Suprapubic skin (tissue), 4 donors: ENCODE data around the gene CYTH3. TPM values are rescaled to one million over a fixed set of nuclear protein-coding genes. Genes with fewer than 3 reads are reported as not detected.

Experiments
- DNase-seq, 2 donors: peaks; one replicate each; pipeline ENCODE4 v3.0.0-alpha.2; 2019; ENCODE audit warnings: low spot score in 2 of 2
- H3K27ac ChIP-seq: fragments of 200-600 bp; sonication (generic); one replicate; pipeline ENCODE4 v1.5.1; 2019
- H3K27me3 ChIP-seq: fragments of 200-600 bp; sonication (generic); one replicate; pipeline ENCODE4 v1.5.1; 2019
- H3K36me3 ChIP-seq: fragments of 200-600 bp; sonication (generic); one replicate; pipeline ENCODE4 v1.5.1; 2019
- H3K4me1 ChIP-seq: fragments of 200-600 bp; sonication (generic); one replicate; pipeline ENCODE4 v1.5.1; 2019
- H3K4me3 ChIP-seq: fragments of 200-600 bp; sonication (generic); one replicate; pipeline ENCODE4 v1.5.1; 2019; ENCODE audit warnings: mild to moderate bottlenecking
- H3K9me3 ChIP-seq: fragments of 200-600 bp; sonication (generic); one replicate; pipeline ENCODE4 v1.5.1; 2019
- CTCF ChIP-seq, 2 donors: fragments of 200-600 bp in 1 of 2; fragments of 450-650 bp in 1 of 2; sonication (generic) in 1 of 2; IDR thresholded peaks; one replicate each; pipeline ENCODE4 v1.5.1; 2016 to 2019; ENCODE audit warnings: antibody characterized with exemption in 2 of 2, mild to moderate bottlenecking in 1 of 2, moderate library complexity in 1 of 2
- EP300 ChIP-seq: sonication (generic); formaldehyde crosslinking; IDR thresholded peaks from one replicate; pipeline ENCODE4 v1.6.1; 2017; ENCODE audit warnings: antibody characterized with exemption
- POLR2A ChIP-seq, 2 donors: fragments of 450-650 bp; IDR thresholded peaks; one replicate each; pipeline ENCODE4 v1.6.1; 2017; ENCODE audit warnings: antibody characterized with exemption in 2 of 2, mild to moderate bottlenecking in 2 of 2, moderate library complexity in 2 of 2
- POLR2AphosphoS5 ChIP-seq, 3 donors: sonication (generic); formaldehyde crosslinking; IDR thresholded peaks; one replicate each; pipeline ENCODE4 v1.6.1; 2017; ENCODE audit warnings: antibody characterized with exemption in 3 of 3
- WGBS: methylation state at CpG from one replicate; pipeline ENCODE4 v1.1.5; 2018; 5-methylcytosine and 5-hydroxymethylcytosine counted together
- total RNA-seq, 4 donors: library from RNA; depleted of rRNA; stranded (reverse); fragments of >200 nt; gene quantifications; one replicate each; pipeline ENCODE4 v1.1.0, GENCODE V29; 2016

CYTH3 gene
- total RNA-seq, 4 donors from 2014 or later = 29.8 to 55.7 (median 46.8) TPM

- TF ChIP-seq EP300 (no peak), POLR2AphosphoS5 (IDR thresholded peaks at IDR 0.05) (no peak), CTCF (IDR thresholded peaks at IDR 0.05) (no peak), POLR2A (IDR thresholded peaks at IDR 0.05) (no peak)
- no peak for DNase-seq
- 90% methylated on average over 8 of the region's 8 CpGs for WGBS
Observed at GRCh38 chr7:6180344-6180725, 92.1 kb downstream of the CYTH3 start.

GRCh38 chr7:6179620-6180343, 92.6 kb downstream of the CYTH3 start:
- no peak overlapping the region for H3K27ac ChIP-seq
- no peaks in the 10 kb centered on the region for H3K9me3 ChIP-seq
- no peak overlapping the region for H3K4me3 ChIP-seq
- H3K36me3 ChIP-seq = peaks cover 11% of the 10 kb centered on the region
- peaks cover 9% of the 10 kb centered on the region for H3K4me1 ChIP-seq
- H3K27me3 ChIP-seq = no peaks in the 10 kb centered on the region
- DNase-seq = no peak
- 92% methylated on average over 3 of the region's 3 CpGs for WGBS
- TF ChIP-seq EP300 (no peak), POLR2A (IDR thresholded peaks at IDR 0.05) (no peak), CTCF (IDR thresholded peaks at IDR 0.05) (no peak), POLR2AphosphoS5 (IDR thresholded peaks at IDR 0.05) (no peak)

More at GRCh38 chr7:6180344-6180725, 92.1 kb downstream of the CYTH3 start:
- H3K4me3 ChIP-seq = no peak overlapping the region
- no peaks in the 10 kb centered on the region for H3K9me3 ChIP-seq
- peaks cover 11% of the 10 kb centered on the region for H3K36me3 ChIP-seq
- peaks cover 9% of the 10 kb centered on the region for H3K4me1 ChIP-seq
- no peak overlapping the region for H3K27ac ChIP-seq
- H3K27me3 ChIP-seq = no peaks in the 10 kb centered on the region

GRCh38 chr7:6178298-6179029, 94.0 kb downstream of the CYTH3 start:
- 56% methylated on average over 6 of the region's 7 CpGs for WGBS
- Histone ChIP-seq H3K27ac (no peak overlapping the region), H3K4me3 (no peak overlapping the region), H3K4me1 (peaks cover 9% of the 10 kb centered on the region), H3K36me3 (peaks cover 7% of the 10 kb centered on the region), H3K9me3 (no peaks in the 10 kb centered on the region), H3K27me3 (no peaks in the 10 kb centered on the region)
- TF ChIP-seq CTCF (IDR thresholded peaks at IDR 0.05) (no peak), EP300 (no peak), POLR2A (IDR thresholded peaks at IDR 0.05) (no peak), POLR2AphosphoS5 (IDR thresholded peaks at IDR 0.05) (no peak)
- DNase-seq = no peak

GRCh38 chr7:6175645-6176044, 96.8 kb downstream of the CYTH3 start:
- Histone ChIP-seq H3K36me3 (peaks cover 23% of the 10 kb centered on the region), H3K9me3 (no peaks in the 10 kb centered on the region), H3K4me1 (peaks cover 9% of the 10 kb centered on the region), H3K4me3 (no peak overlapping the region), H3K27me3 (no peaks in the 10 kb centered on the region), H3K27ac (no peak overlapping the region)
- no peak for DNase-seq
- WGBS = 75% methylated on average over 4 of the region's 4 CpGs
- TF ChIP-seq EP300 (no peak), POLR2A (IDR thresholded peaks at IDR 0.05) (no peak), POLR2AphosphoS5 (IDR thresholded peaks at IDR 0.05) (no peak), CTCF (IDR thresholded peaks at IDR 0.05) (no peak)

- Histone ChIP-seq H3K36me3 (peaks cover 32% of the 10 kb centered on the region), H3K27ac (no peak overlapping the region), H3K4me3 (no peak overlapping the region), H3K4me1 (peaks cover under 1% of the 10 kb centered on the region), H3K9me3 (no peaks in the 10 kb centered on the region), H3K27me3 (no peaks in the 10 kb centered on the region)
- no peak for TF ChIP-seq EP300
- no peak for TF ChIP-seq POLR2AphosphoS5 (IDR thresholded peaks at IDR 0.05)
- no peak for TF ChIP-seq POLR2A (IDR thresholded peaks at IDR 0.05)
- WGBS = 76% methylated on average over 14 of the region's 14 CpGs
- no peak for DNase-seq
Observed at GRCh38 chr7:6172910-6173295, 99.5 kb downstream of the CYTH3 start.
